A549 (cell line): Measurements from ENCODE around the gene ITPR3. TPM values are rescaled to one million over a fixed set of nuclear protein-coding genes. Genes with fewer than 3 reads are reported as not detected.

ENCODE experiments used
- ATAC-seq, 2 experiments: fragments of 200-7000 bp in 1 of 2; fragments of >200 bp in 1 of 2; cut with Nextera tagmentation in 1 of 2; cut with Tn5 transposase in 1 of 2; 3 replicates each; pipeline versions ENCODE4 v1.8.0 to v1.9.1; 2018 to 2020; ENCODE audit warnings: mild to moderate bottlenecking in 1 of 2, moderate library complexity in 1 of 2
- CTCF ChIA-PET: fragments of 300-600 bp; sonication (Branson Sonifier 250); formaldehyde crosslinking; extraction: SDS; loops from one replicate; lab custom pipeline; 2021; ENCODE audit warnings: antibody characterized with exemption, inconsistent platforms; lab: Yijun Ruan, JAX
- POLR2A ChIA-PET: fragments of 350-600 bp; formaldehyde crosslinking; extraction: SDS; loops from one replicate; lab custom pipeline; 2021; ENCODE audit warnings: antibody characterized with exemption, inconsistent platforms; lab: Yijun Ruan, JAX
- DNase-seq, 2 experiments: peaks; one replicate each; pipeline versions ENCODE4 v3.0.0 to v3.0.0-alpha.2; 2011 to 2016; ENCODE audit warnings: low read depth in 1 of 2, low spot score in 1 of 2
- FAIRE-seq: peaks from 2 replicates; lab custom pipeline; 2011; peaks lifted over from hg19 to GRCh38; lab: Jason Lieb, UNC
- H3K27ac ChIP-seq, 2 experiments: fragments of >200 bp; sonication (Bioruptor Twin); formaldehyde crosslinking; 3 replicates each; pipeline ENCODE4 v1.5.1; 2016 to 2017
- H3K4me1 ChIP-seq: fragments of >200 bp; sonication (Bioruptor Twin); formaldehyde crosslinking; 3 replicates; pipeline ENCODE4 v1.6.1; 2016
- H3K4me2 ChIP-seq: fragments of >200 bp; sonication (Bioruptor Twin); formaldehyde crosslinking; 3 replicates; pipeline ENCODE4 v1.6.1; 2016
- H3K4me3 ChIP-seq: fragments of >200 bp; sonication (Bioruptor Twin); formaldehyde crosslinking; 3 replicates; pipeline ENCODE4 v1.5.1; 2016
- H3K9me3 ChIP-seq: fragments of >200 bp; sonication (Bioruptor Twin); formaldehyde crosslinking; 3 replicates; pipeline ENCODE4 v1.6.1; 2016
- BCL3 ChIP-seq: fragments of >200 bp; sonication (Bioruptor Twin); formaldehyde crosslinking; IDR thresholded peaks from 3 replicates; pipeline ENCODE4 v1.6.1; 2016
- BHLHE40 ChIP-seq: IDR thresholded peaks from 2 replicates; pipeline ENCODE4 v1.6.1; 2012; ENCODE audit warnings: low read depth, low read length, inconsistent platforms
- CTCF ChIP-seq: fragments of >200 bp; sonication (Bioruptor Twin); formaldehyde crosslinking; IDR thresholded peaks from 3 replicates; pipeline ENCODE4 v1.5.1; 2016
- EHF ChIP-seq: fragments of 250-450 bp; sonication (Bioruptor Pico); IDR thresholded peaks from 2 replicates; pipeline ENCODE4 v1.5.0; 2020; ENCODE audit warnings: mild to moderate bottlenecking
- ELK1 ChIP-seq: fragments of 150-350 bp; IDR thresholded peaks from 2 replicates; pipeline ENCODE4 v1.6.1; 2014; ENCODE audit warnings: low read depth, mild to moderate bottlenecking, low read length
- FOSB ChIP-seq: fragments of 250-450 bp; sonication (Bioruptor Pico); IDR thresholded peaks from 2 replicates; pipeline ENCODE4 v1.5.0; 2020; ENCODE audit warnings: mild to moderate bottlenecking, moderate library complexity
- HEYL ChIP-seq: fragments of 250-450 bp; sonication (Bioruptor Pico); IDR thresholded peaks from 2 replicates; pipeline ENCODE4 v1.8.0; 2021; ENCODE audit warnings: mild to moderate bottlenecking, moderate library complexity
- HMGXB4 ChIP-seq: fragments of 250-450 bp; sonication (Bioruptor Pico); IDR thresholded peaks from 2 replicates; pipeline ENCODE4 v1.5.0; 2021; ENCODE audit warnings: mild to moderate bottlenecking, moderate library complexity, borderline replicate concordance
- JUNB ChIP-seq: fragments of >200 bp; sonication (Bioruptor Twin); formaldehyde crosslinking; IDR thresholded peaks from 2 replicates; pipeline ENCODE4 v1.6.1; 2016
- KDM5A ChIP-seq: fragments of 200-600 bp; sonication (generic); IDR thresholded peaks from 2 replicates; pipeline ENCODE4 v1.6.1; 2016; ENCODE audit warnings: antibody characterized with exemption, mild to moderate bottlenecking
- MYC ChIP-seq: IDR thresholded peaks from 2 replicates; pipeline ENCODE4 v1.6.1; 2012; ENCODE audit warnings: mild to moderate bottlenecking, inconsistent platforms, low read length, improper control_type of control experiment, borderline replicate concordance
- NR3C1 ChIP-seq: fragments of >200 bp; sonication (Bioruptor Twin); formaldehyde crosslinking; IDR thresholded peaks from 3 replicates; pipeline ENCODE4 v1.6.1; 2017
- PBX3 ChIP-seq: IDR thresholded peaks from 2 replicates; pipeline ENCODE4 v1.6.1; 2012
- POLR2AphosphoS2 ChIP-seq: conservative IDR thresholded peaks from 2 replicates; pipeline ENCODE4 v1.6.1; 2012; ENCODE audit warnings: low read length, improper control_type of control experiment, inconsistent platforms
- REST ChIP-seq: fragments of 200-600 bp; sonication (generic); IDR thresholded peaks from 2 replicates; pipeline ENCODE4 v1.6.1; 2016; ENCODE audit warnings: antibody characterized with exemption, mild to moderate bottlenecking, moderate library complexity
- USF2 ChIP-seq: fragments of 450-650 bp; IDR thresholded peaks from 2 replicates; pipeline ENCODE4 v1.6.1; 2014; ENCODE audit warnings: antibody characterized with exemption
- ZFP36 ChIP-seq: fragments of 450-650 bp; IDR thresholded peaks from 2 replicates; pipeline ENCODE4 v1.6.1; 2014; ENCODE audit warnings: borderline replicate concordance; ENCODE audit not compliant: partially characterized antibody
- ZSCAN20 ChIP-seq: fragments of 250-450 bp; sonication (Bioruptor Pico); IDR thresholded peaks from 2 replicates; pipeline ENCODE4 v1.8.0; 2022; ENCODE audit warnings: mild to moderate bottlenecking, moderate library complexity
- WGBS: methylation state at CpG from one replicate; pipeline ENCODE4 v1.1.6; 2017; ENCODE audit errors: missing lambda C conversion rate; 5-methylcytosine and 5-hydroxymethylcytosine counted together
- polyA plus RNA-seq, 4 experiments: library from polyadenylated mRNA; depleted of rRNA in 3 of 4; stranded (reverse); fragments of >200 nt; fragmentation: RNase III in 1 of 4; extraction: RNeasy Plus Mini Kit Qiagen cat#74134 plus additional on column Dnase treatment in 1 of 4; gene quantifications; 2 replicates in 3 of 4; 3 replicates in 1 of 4; pipeline ENCODE4 v1.2.3, GENCODE V29; 2011 to 2017

ITPR3 gene
- polyA plus RNA-seq, 2 of the 4 experiments (the other 2 are of a cell fraction) = 17.6 to 20.8 TPM

- Histone ChIP-seq H3K4me1 (no peaks in the 10 kb centered on the region), H3K4me3 (no peak overlapping the region), H3K4me2 (no peak overlapping the region), H3K9me3 (no peaks in the 10 kb centered on the region), H3K27ac (no peak overlapping the region; a peak in 1 of 6 replicates)
- CTCF ChIA-PET = interaction anchor here (0.6 to 2.1 kb wide), 3 partner anchors 12 to 684 kb away, joined by 3 to 10 read pairs (median 6); partner anchors contain the start of gene UQCC2
- POLR2A ChIA-PET = no interaction called here
- TF ChIP-seq MYC (no peak), CTCF (no peak), PBX3 (no peak), NR3C1 (no peak), ZSCAN20 (CRISPR knock-in tag) (no peak), USF2 (no peak), BCL3 (no peak), POLR2AphosphoS2 (no peak), JUNB (no peak), KDM5A (no peak), ELK1 (no peak), EHF (CRISPR knock-in tag) (no peak), FOSB (no peak), BHLHE40 (no peak), REST (no peak), HEYL (CRISPR knock-in tag) (no peak), HMGXB4 (no peak), ZFP36 (no peak)
- ATAC-seq (no peak), FAIRE-seq (no peak), DNase-seq (no peak)
- WGBS = 74% methylated on average over 6 of the region's 9 CpGs
Measured at GRCh38 chr6:33731751-33732282, 110.7 kb downstream of the ITPR3 start.
